Measurements from ENCODE around the gene SRSF12.
"Not testable (repeated sequence)": the region's sequence is repeated elsewhere in the genome, so short reads cannot be mapped to it uniquely, and the experiment has no call there.

SRSF12 gene

DNA sequence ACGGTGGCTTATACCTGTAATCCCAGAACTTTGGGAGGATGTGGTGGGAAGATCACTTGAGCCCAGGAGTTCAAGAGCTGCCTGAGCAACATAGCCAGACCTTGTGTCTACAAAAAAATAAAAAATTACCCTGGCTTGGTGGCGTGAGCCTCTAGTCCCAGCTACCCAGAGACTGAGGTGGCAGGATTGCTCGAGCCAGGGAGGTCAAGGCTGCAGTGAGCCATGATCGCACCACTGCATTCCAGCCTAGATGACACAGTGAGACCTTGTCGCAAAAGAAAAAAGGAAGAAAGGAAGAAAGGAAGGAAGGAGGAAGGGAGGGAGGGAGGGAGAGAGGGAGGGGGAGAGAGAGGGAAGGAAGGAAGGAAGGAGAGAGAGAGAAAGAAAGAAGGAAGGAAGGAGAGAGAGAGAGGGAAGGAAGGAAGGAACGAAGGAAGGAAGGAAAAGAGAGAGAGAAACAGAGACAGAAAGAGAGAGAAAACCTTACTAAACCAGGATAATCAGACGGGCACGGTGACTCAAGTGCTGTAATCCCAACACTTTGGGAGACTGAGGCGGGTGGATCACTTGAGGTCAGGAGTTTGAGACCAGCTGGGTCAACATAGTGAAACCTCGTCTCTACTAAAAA, 48.2 kb downstream of the SRSF12 start:
- DNase-seq: no peak

DNA sequence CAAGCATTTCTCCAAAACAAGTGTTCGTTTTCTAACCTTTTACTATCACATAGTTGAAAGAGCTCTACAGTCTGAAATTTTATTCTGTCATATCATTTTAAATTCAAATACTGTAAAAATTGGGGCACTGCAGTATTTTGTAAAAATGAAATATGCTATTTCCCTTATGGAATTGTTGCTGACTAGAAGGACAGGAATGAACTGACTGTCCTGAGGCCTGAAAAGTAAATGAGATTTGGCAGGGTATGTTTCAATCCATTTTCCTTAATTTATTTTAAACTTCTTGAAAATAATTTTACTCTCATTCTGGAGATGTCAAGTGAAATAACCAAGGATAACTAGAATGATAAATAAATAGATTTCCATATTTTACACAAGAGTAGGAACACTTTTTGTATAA, 49.2 kb downstream of the SRSF12 start:
- DNase-seq: no peak

DNA sequence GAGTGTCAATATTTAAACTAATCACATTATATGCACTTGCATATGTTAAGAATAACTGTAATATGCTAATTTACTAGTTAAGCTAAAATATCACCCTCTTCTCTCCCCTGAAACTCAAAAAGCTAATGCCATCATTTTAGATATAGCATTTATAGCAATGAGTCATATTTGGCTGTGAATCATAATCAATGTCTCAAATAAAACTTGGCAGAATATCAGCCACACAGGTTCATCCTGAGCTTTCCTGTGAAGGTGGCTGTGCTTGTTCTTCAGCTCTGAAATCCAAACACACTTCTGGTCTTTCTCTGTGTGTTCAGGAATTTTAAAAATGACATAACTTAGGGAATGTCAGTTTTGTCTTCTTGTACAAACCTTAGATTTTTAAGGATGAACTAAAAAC, 50.1 kb downstream of the SRSF12 start:
- DNase-seq: no peak

DNA sequence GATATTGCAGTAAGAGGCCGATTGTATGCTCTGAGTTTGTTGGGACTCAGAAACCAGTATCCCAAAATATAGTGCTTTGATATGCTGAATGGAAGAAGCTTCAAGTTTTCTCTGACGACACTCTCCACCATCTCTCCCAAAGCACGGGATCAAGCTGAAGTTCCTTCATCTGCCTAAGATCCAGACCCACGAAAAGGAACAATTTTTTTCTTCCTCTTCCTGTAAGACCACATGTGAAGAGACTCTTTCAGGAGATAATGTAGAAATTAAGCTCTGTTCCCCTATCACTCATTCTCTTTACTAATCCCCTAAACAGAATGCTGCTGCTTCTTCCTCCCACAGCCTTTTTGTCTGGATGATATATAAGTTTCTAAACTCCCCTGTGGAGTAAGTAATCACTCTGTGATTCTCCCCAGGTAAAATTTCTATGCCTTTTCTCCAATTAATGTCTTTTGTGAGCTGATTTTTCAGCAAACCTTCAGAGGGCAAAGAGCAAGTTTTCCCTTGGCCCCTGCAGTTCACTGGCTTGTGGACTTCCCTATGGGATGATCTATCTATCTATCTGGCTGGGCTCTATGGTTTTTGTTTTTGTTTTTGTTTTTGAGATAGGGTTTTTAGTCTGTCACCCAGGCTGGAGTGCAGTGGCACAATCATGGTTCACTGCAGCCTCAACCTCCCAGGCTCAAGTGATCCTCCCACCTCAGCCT, 50.8 kb downstream of the SRSF12 start:
- DNase-seq: no peak

DNA sequence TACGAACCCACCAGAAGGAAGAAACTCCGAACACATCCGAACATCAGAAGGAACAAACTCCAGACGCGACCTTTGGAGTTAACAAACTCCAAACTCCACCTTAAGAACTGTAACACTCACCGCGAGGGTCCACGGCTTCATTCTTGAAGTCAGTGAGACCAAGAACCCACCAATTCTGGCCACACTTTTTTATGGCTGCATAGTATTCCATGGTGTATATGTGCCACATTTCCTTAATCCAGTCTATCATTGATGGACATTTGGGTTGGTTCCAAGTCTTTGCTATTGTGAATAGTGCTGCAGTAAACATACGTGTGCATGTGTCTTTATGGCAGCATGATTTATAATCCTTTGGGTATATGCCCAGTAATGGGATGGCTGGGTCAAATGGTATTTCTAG, 51.8 kb downstream of the SRSF12 start:
- not testable (repeated sequence) for DNase-seq

DNA sequence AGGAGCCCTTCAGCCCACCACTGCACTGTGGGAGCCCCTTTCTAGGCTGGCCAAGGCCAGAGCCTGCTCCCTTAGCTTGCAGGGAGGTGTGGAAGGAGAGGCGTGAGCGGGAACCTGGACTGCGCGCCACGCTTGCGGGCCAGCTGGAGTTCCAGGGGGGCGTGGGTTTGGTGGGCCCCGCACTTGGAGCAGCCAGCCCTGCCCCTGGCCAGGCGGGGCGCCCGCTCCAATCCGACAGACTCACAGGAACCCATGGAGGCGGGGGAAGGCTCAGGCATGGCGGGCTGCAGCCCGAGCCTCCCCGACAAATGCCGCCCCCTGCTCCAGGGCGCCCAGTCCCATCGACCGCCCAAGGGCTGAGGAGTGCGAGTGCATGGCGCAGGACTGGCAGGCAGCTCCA, 52.9 kb downstream of the SRSF12 start:
- DNase-seq: not testable (repeated sequence)

DNA sequence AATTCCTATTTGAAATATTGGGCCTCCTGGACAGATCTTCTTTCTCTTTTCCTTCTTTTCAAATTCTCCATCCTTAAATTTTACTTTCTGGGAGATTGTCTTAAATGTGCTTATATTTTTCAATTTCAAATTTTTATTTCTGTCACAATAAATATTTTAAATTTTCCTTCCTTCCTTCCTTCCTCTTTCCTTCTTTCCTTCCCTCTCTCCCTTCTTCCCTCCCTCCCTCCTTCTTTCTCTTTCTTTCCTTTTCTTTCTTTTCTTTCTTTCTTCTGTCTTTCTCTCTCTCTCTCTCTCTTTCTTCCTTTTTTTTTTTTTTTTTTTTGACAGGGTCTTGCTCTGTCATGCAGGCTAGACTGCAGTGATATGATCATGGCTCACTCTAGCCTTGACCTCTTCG, 54.0 kb downstream of the SRSF12 start:
- no peak for DNase-seq

DNA sequence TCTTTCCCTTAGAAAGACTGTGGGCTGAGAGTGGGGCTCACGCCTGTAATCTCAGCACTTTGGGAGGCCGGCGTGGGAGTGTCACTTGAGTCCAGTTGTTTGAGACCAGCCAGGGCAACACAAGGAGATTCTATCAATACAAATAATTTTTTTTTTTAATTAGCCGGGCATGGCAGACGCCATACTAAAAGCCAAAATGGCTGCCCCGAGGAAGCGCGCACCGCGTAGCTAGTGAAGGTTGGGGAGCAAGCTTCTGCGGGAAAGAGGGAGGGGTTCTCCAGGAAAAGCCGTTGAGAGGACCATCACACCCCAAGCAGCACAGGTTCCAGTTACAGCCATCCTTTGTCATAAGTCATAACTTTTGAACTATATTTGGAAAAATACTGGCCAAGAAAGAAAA, 58.6 kb downstream of the SRSF12 start:
- DNase-seq: no peak

DNA sequence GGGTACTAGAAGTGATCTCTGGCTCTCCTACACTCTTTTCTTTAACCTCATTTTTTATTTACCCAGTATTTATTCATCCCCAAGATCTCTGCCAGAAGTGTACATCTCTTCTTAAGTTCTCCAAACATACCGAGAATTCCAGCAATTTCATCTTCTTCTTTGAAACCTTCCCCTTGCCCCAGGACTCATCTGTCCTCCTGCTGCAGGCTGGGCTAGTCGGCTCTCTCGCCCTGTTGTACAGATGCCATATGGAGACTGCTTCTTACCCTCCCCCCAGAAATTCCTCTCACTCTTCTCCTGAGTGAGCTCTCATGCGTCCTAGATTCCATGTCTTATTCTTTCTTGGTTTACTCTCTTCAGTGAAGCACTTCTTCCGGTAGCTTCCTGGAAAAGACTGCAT, 59.2 kb downstream of the SRSF12 start:
- DNase-seq: peak in 1 of 2 experiments; percentile 37

DNA sequence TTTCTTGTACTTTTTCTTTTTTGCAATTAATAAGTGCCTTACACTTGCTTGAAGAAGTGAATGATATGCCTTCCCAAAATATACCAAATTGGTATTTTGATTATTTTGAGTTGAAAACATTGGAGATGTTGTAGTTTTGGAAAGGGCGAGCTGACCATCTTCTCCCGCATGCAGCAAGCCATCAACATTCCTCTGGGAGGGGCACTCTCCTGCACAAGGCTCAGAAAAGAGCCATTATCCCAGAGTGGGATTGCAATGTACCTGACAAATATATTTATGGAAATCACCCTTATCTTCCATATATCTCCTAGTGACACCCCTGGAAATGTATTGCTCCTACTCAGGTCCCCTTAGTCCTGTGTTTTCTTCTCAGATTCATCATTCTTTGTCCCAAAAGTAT, 60.1 kb downstream of the SRSF12 start:
- no peak for DNase-seq

DNA sequence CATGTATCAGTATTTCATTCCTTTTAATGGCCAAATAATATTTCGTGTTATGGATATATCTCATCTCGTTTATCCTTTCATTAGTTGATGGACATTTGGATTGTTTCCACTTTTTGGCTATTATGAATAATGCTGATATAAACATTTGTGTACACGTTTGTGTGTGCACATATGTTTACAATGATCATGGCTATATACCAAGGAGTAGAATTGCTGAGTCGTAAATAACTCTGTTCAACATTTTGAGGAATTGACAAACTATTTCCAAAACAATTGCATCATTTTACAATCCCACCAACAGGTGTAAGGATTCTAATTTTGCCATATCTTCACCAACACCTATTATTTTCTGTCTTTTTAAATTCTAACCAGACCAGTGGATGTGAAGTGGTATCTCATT, 63.7 kb downstream of the SRSF12 start:
- no peak for DNase-seq

DNA sequence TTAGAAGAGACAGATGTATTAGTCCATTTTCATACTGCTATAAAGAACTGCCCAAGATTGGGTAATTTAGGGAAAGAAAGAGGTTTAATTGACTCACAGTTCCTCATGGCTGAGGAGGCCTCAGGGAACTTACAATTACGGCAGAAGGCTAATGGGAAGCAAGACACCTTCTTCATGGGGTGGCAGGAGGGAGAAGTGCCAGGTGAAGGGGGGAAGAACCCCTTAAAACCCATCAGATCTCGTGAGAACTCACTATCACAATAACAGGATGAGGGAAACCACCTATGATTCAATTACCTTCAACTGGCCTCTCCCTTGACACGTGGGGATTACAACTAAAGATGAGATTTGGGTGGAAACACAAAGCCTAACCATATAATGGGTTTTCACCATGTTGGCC, 66.2 kb downstream of the SRSF12 start:
- no peak for DNase-seq

DNA sequence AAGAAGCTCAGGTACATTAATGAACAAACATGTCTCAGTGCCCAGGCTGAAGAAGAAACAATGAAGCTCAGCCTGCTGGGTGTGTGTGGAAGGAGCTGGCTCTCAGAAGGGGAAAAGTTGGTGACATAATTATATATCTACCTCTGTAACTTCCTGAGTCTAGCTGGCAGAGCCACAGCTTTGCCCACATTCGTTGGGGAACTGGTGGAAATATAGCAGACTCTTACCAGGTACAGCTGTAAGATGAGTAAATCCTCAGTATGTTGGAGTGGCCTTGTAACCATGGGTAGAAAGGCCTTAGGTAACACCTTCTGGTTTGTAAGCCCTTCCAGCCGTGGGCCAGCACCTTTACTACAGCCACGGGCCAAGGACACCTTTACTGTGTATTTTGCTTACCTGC, 67.2 kb downstream of the SRSF12 start:
- DNase-seq: no peak

DNA sequence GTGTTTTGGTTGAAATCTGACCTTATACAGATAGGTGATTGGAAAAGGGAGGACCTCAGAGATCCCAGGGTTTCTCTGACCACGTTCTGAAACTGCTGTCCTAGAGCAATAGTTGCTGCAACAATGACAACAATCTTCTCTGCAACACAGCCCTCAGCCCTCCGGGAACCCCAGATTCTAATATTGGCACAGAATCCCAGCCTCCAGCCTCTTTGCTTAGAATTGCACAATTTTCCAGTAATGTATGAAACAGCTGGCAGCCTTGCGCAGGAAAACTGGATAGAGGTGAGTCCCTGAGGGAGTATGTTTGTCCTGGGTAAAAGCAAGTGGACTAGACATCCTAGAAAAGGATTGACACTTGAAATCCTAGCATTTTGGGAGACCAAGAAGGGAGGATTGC, 67.7 kb downstream of the SRSF12 start:
- DNase-seq: no peak

DNA sequence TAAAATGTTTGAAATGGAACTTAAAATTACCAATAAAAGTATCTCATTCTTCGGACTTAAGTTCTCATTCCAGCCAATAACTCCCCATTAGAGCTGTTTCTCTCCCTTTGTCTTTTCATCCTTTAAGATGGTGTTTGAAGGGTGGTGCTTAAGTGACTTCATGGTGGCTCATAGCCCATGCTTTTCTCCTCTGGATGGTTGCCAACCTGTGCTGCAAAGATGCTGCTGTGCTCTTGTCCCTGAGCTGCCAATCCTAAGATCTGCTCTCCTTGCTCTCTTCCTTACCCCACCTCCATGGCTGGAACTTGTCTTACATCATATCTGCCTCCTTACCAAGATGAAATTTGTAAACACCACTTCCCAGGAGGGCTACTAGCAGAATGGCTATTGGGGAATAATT, 68.9 kb downstream of the SRSF12 start:
- DNase-seq: no peak

DNA sequence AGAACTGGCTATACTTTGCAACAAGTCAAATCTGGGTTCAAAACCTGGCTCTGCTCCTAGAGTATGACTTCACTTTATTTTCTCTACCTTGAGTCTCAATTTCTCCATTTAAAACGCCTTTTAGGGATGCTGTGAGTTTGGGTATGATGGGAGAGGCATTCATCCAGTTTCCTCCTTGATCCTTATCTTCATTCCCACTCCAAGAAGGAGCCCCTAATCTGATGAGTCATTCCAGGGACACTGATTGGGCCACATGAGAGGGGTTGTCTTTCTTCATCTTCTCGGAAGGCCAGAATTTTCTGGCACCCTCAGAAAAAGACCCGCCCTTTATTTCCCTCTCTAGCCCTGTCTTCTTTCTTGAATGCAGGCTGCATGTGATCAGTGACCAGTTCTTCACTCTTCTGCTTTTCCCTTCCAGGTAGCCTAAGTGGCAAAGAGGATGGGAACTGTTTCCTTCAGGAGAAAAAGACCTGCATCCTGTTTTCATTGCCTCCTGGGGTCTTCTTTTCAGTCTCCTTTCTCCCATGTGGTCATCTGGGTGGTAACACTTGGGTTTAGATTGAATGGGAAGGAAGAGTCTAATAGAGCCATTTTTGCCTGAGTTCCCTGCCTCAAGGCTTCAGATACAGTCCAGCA, 69.5 kb downstream of the SRSF12 start:
- DNase-seq: no peak

DNA sequence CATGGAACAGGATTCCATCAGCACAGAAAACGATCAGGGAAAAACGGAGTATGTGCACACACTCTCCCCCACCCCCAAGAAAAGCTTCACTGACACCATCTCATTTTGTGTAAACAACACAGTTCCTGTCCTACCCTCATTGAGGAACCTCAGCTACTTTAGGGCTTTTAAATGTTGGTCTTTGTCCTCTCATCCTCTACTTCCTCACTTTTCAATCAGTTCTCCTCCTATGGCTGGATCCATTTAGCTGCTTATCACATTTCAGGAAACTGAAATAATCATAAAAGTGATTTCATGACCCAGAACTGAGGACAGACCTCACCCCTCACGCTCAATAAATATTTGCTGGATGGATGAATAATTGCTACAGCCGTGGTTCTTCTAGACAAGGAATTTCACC, 70.4 kb downstream of the SRSF12 start:
- DNase-seq: no peak

Measured in NCI-H524 (cell line).